ENCODE results near the gene SYT1. TPM values are rescaled to one million over a fixed set of nuclear protein-coding genes. Genes with fewer than 3 reads are reported as not detected.

Gene SYT1
- total RNA-seq, 1 experiment from 2014 or later, result not detected

DNA sequence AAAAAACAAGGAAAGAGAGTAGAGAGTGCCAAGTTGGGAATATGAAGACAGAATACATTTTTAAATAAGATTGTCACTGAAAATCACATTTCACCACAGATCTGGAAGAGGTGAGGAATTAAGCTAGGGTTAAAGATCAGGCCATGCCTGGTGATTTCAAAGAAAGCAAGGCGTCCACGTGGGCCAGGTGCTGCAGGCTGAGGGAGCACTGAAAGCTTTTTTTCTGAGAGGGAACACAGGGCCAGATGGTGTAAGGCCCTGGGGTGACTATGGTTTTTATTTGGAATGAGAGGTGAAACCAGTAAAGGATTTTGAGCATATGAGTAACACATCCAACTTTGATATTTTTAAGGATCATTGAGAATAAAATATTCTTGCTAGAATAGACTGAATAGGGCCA is 20.9 kb downstream of the SYT1 start:
- in situ Hi-C loops (cut with HindIII; ENCODE audit: low pct_unique_long_range_greater_than_20kb, low sequenced_read_pairs), result no loop called here
- no peak for DNase-seq (ENCODE audit: low read depth, low spot score)

- in situ Hi-C loops (cut with HindIII; ENCODE audit: low pct_unique_long_range_greater_than_20kb, low sequenced_read_pairs), result no loop called here
- no peak for DNase-seq (ENCODE audit: low read depth, low spot score)
Observed at GRCh38 chr12:78886719-78887407, 22.3 kb downstream of the SYT1 start.

DNA sequence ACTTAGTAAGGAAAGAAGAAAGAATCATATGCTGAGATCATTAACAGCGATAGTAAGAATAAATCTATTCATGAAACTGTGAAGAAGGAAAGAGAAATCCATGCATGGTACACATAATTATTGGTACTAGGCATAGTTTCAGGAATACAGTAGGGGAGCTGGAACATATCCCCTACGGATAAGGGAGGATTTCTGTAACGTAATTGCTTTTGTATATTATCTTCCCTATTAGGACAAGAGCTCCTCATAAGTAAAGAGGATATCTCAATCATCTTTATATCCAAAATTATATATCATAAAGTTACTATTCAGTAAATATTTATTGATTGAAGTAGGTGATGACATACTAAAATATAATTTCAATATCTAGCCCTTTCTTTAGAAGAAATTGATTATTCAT is 22.9 kb downstream of the SYT1 start:
- in situ Hi-C loops (cut with HindIII; ENCODE audit: low pct_unique_long_range_greater_than_20kb, low sequenced_read_pairs), result no loop called here
- DNase-seq (ENCODE audit: low read depth, low spot score), result no peak

- no peak for DNase-seq (ENCODE audit: low read depth, low spot score)
- in situ Hi-C loops (cut with HindIII; ENCODE audit: low pct_unique_long_range_greater_than_20kb, low sequenced_read_pairs), result no loop called here
Observed at GRCh38 chr12:78888568-78888967, 24.0 kb downstream of the SYT1 start.

DNA sequence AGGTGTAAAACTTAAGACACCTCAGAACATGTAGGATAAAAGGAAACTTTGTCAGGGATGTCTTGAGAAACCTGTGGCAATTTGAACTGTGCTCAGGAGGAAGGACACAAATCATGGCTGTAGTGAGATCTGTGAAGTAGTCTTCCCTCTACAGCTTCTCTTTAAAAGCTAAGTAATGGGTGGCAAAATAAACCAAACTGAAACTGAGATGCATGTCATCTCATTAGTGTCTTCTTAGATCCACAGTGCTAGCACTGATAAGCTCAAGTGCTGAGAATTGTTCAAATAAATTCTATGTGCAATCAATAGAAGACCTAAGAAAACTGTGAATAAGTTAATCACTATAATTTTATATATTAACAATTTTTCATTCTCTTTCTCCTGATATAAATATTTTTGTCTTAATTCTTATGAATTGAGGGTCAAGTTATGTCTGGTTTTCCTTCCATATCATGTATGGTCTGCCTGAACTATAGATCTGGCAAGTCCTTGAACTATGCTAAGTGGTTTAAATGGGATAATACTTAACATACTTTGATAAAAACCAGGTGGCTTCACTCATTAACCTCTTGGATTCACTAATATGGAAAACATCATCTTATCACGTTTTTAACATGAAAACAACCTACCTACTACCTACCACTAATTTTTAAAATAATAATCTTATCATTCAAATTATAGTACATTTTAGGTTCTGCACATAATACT is 27.2 kb downstream of the SYT1 start:
- DNase-seq (ENCODE audit: low read depth, low spot score), result no peak
- in situ Hi-C loops (cut with HindIII; ENCODE audit: low pct_unique_long_range_greater_than_20kb, low sequenced_read_pairs), result no loop called here

DNA sequence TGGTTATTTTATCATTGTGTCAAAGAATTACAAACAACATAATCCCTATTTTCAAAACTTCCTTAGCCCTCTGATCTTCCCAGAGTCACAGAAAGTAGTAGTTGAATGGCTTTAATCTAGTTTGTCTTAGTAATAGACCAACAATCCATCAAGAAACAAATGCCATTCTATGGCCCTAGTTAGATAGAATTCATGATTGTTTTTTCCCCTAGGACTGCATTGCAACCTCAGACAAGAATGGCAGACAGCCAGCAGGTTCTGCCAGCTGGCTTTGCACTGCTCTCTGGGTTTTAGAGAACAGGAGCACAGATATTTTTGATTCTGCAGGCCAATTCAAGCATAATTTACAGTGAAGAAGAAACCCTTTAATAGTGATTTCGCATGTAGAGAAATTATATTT is 33.8 kb downstream of the SYT1 start:
- DNase-seq (ENCODE audit: low read depth, low spot score), result no peak
- in situ Hi-C loops (cut with HindIII; ENCODE audit: low pct_unique_long_range_greater_than_20kb, low sequenced_read_pairs), result no loop called here

GRCh38 chr12:78914859-78915331 is 50.3 kb downstream of the SYT1 start:
- DNase-seq (ENCODE audit: low read depth, low spot score), result no peak
- in situ Hi-C loops (cut with HindIII; ENCODE audit: low pct_unique_long_range_greater_than_20kb, low sequenced_read_pairs), result no loop called here

- DNase-seq (ENCODE audit: low read depth, low spot score), result no peak
Observed at GRCh38 chr12:78916845-78917480, 52.4 kb downstream of the SYT1 start.

DNA sequence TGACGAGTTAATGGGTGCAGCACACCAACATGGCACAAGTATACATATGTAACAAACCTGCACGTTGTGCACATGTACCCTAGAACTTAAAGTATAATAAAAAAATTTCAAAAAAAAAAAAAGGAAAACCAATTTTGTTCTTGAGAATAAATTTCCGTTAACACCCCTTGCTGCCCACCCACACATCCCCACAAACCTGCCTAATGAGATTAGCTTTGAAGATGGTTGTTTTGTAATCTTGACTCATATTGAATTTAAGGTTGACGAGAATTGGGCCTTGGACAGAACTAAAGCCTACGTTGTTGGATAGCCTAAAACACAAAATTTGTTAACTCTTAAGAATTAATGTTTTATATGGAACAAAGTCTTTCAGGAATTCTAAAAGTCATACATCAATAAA is 52.9 kb downstream of the SYT1 start:
- DNase-seq (ENCODE audit: low read depth, low spot score), result no peak
- in situ Hi-C loops (cut with HindIII; ENCODE audit: low pct_unique_long_range_greater_than_20kb, low sequenced_read_pairs), result no loop called here

More at GRCh38 chr12:78916845-78917480, 52.4 kb downstream of the SYT1 start:
- in situ Hi-C loops (cut with HindIII; ENCODE audit: low pct_unique_long_range_greater_than_20kb, low sequenced_read_pairs), result no loop called here

DNA sequence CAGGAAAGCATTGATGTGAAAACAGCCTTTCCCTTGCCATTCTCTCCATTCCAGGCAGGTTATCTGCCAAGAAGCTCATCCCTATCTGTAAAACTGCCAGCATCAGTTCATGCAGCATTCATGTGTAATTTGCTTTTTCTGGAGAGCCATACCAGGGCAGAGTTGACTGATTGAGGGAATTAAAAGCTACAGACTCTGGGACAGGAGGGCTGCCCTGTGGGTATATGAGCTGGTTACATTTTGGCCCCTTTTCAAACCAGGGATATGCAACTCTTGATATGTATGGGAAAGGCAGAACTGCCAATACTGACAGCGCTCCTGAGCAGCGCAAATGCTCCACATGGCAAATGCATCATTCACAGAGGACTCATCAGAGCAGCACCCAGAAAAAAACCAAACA is 53.7 kb downstream of the SYT1 start:
- in situ Hi-C loops (cut with HindIII; ENCODE audit: low pct_unique_long_range_greater_than_20kb, low sequenced_read_pairs), result no loop called here
- no peak for DNase-seq (ENCODE audit: low read depth, low spot score)

DNA sequence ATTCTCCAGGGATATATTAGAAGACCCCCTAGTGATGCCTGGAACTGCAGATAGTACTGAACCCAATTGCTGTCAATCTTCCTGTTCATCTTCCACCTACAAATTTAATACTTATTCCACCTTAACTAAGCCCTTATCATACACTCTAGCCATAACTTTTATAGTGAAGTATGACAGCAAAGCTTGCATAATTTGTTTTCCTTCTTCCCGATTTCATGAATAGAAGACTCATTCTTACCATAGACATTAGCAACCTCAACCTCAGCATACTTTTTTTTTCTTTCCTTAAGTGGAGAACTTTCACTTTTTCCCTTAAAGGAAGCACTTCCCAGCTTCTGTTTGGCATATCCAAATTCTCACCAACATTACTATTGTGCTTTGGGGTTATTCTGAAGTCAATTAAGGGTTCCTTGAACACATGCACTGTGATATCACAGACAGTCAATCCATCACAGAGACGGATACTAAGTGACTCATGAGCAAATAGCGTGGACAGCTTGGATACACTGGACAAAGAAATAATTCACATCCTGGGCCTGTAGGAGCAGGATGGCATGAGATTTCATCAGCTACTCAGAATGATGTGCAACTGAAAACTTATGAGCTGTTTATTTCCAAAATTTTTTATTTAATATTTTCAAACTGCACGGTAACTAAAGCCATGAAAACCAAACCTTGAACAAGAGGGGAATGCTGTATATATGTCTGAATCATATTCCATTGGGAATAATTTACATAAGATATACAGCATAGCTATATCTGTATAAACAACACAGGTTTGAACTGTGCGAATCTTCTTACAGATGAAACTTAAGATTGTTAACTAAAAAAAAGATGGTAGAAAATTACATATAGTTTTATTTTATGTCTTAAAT is 63.9 kb downstream of the SYT1 start:
- peak; percentile 82 for DNase-seq (ENCODE audit: low read depth, low spot score)
- in situ Hi-C loops (cut with HindIII; ENCODE audit: low pct_unique_long_range_greater_than_20kb, low sequenced_read_pairs), result no loop called here

GRCh38 chr12:78929075-78929418 is 64.5 kb downstream of the SYT1 start:
- in situ Hi-C loops (cut with HindIII; ENCODE audit: low pct_unique_long_range_greater_than_20kb, low sequenced_read_pairs), result no loop called here
- no peak for DNase-seq (ENCODE audit: low read depth, low spot score)

DNA sequence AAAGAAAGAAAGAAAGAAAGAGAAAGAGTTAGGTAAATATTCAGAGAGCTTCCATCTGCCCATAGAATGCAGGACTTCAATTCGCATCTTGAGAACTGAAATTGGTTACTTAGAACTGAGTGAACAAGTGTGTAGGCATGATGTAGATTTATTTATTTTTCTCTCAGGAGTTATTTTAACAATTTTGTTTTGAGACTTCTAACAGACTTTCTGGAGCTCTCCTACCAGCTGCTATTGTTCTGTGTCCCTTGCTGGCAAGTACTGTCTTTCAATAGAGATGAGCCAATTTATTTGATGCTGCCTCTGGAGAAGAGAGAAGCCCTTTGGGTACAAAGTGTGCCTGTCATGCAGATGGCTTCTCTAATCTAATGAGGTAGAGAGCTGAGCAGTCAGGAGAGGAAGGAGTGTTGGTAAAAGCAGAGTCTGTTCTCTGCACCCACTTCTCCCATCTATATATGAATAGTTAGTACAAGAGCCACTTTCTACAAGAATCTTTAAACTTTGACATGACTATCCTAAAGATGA is 67.0 kb downstream of the SYT1 start:
- no peak for DNase-seq (ENCODE audit: low read depth, low spot score)
- in situ Hi-C loops (cut with HindIII; ENCODE audit: low pct_unique_long_range_greater_than_20kb, low sequenced_read_pairs), result no loop called here

- in situ Hi-C loops (cut with HindIII; ENCODE audit: low pct_unique_long_range_greater_than_20kb, low sequenced_read_pairs), result no loop called here
- DNase-seq (ENCODE audit: low read depth, low spot score), result no peak
Observed at GRCh38 chr12:78933014-78933413, 68.4 kb downstream of the SYT1 start.

- DNase-seq (ENCODE audit: low read depth, low spot score), result no peak
Observed at GRCh38 chr12:78938341-78939084, 73.9 kb downstream of the SYT1 start.

GRCh38 chr12:78949532-78949931 is 85.0 kb downstream of the SYT1 start:
- DNase-seq (ENCODE audit: low read depth, low spot score), result no peak
- in situ Hi-C loops (cut with HindIII; ENCODE audit: low pct_unique_long_range_greater_than_20kb, low sequenced_read_pairs), result no loop called here

More at GRCh38 chr12:78938341-78939084, 73.9 kb downstream of the SYT1 start:
- in situ Hi-C loops (cut with HindIII; ENCODE audit: low pct_unique_long_range_greater_than_20kb, low sequenced_read_pairs), result no loop called here

All from SK-MEL-5 (cell line).